HuH-7.5 (cell line): Measurements from ENCODE around the gene TMEM165.

Source experiments
- DNase-seq: peaks from one replicate; pipeline ENCODE4 v3.0.0; 2011; ENCODE audit warnings: low spot score

TMEM165 gene

GRCh38 chr4:55367084-55367722, 28.6 kb upstream of the TMEM165 start:
- no peak for DNase-seq

- no peak for DNase-seq
Observed at GRCh38 chr4:55369968-55370367, 25.8 kb upstream of the TMEM165 start.

GRCh38 chr4:55372259-55372658, 23.5 kb upstream of the TMEM165 start:
- no peak for DNase-seq

GRCh38 chr4:55373461-55373860, 22.3 kb upstream of the TMEM165 start:
- DNase-seq = no peak

- DNase-seq = no peak
Observed at GRCh38 chr4:55376698-55377097, 19.1 kb upstream of the TMEM165 start.

GRCh38 chr4:55378617-55379467, 16.9 kb upstream of the TMEM165 start:
- DNase-seq = no peak

GRCh38 chr4:55380576-55380975, 15.2 kb upstream of the TMEM165 start:
- DNase-seq = no peak

GRCh38 chr4:55381502-55381901, 14.3 kb upstream of the TMEM165 start:
- DNase-seq = no peak

- DNase-seq = no peak
Observed at GRCh38 chr4:55382488-55383003, 13.2 kb upstream of the TMEM165 start.

- no peak for DNase-seq
Observed at GRCh38 chr4:55385201-55385649, 10.5 kb upstream of the TMEM165 start.

- no peak for DNase-seq
Observed at GRCh38 chr4:55386073-55386472, 9.7 kb upstream of the TMEM165 start.

- no peak for DNase-seq
Observed at GRCh38 chr4:55386840-55387239, 8.9 kb upstream of the TMEM165 start.

GRCh38 chr4:55393461-55394320, 2.1 kb upstream of the TMEM165 start:
- peak; percentile 20 for DNase-seq

- DNase-seq = no peak
Observed at GRCh38 chr4:55395218-55395528, 584 bp upstream of the TMEM165 start.

GRCh38 chr4:55396308-55397125, 760 bp downstream of the TMEM165 start:
- DNase-seq = peak; percentile 19

- DNase-seq = no peak
Observed at GRCh38 chr4:55397126-55397436, 1.3 kb downstream of the TMEM165 start.

- DNase-seq = no peak
Observed at GRCh38 chr4:55397520-55398321, 2.0 kb downstream of the TMEM165 start.

GRCh38 chr4:55398461-55398860, 2.7 kb downstream of the TMEM165 start:
- DNase-seq = no peak

GRCh38 chr4:55398966-55399365, 3.2 kb downstream of the TMEM165 start:
- DNase-seq = no peak

- DNase-seq = no peak
Observed at GRCh38 chr4:55399581-55399980, 3.8 kb downstream of the TMEM165 start.

GRCh38 chr4:55405073-55405472, 9.3 kb downstream of the TMEM165 start:
- no peak for DNase-seq
